HG03097 (cell line): ENCODE measurements around the gene PSMD4.
"Not testable (repeated sequence)": the region's sequence is repeated elsewhere in the genome, so short reads cannot be mapped to it uniquely, and the experiment has no call there.

Experiments used
- ATAC-seq: cut with Tn5 transposase; IDR thresholded peaks from one replicate; pipeline ENCODE4 v1.9.1; 2021; ENCODE audit not compliant: unreplicated experiment, low FRiP score

The PSMD4 gene

GRCh38 chr1:151267760-151268159 lies 13.2 kb downstream of the PSMD4 start:
- no peak for ATAC-seq

- no peak for ATAC-seq
Observed at GRCh38 chr1:151273924-151274466, 19.5 kb downstream of the PSMD4 start.

- ATAC-seq, result not testable (repeated sequence)
Observed at GRCh38 chr1:151275341-151275740, 20.8 kb downstream of the PSMD4 start.

- ATAC-seq, result no peak
Observed at GRCh38 chr1:151277249-151277648, 22.7 kb downstream of the PSMD4 start.

- peak; percentile 34 for ATAC-seq
Observed at GRCh38 chr1:151281225-151281968, 26.9 kb downstream of the PSMD4 start.

GRCh38 chr1:151281969-151282882 lies 27.7 kb downstream of the PSMD4 start, which contains the start of gene ZNF687:
Gene ZNF687 (plus strand): TSS chr1:151282299. CDS start chr1:151286292, 3,993 bp downstream.
- peak; percentile 77 for ATAC-seq

GRCh38 chr1:151282883-151283725 lies 28.6 kb downstream of the PSMD4 start:
- ATAC-seq, result no peak

- no peak for ATAC-seq
Observed at GRCh38 chr1:151284013-151284577, 29.6 kb downstream of the PSMD4 start.

- no peak for ATAC-seq
Observed at GRCh38 chr1:151286619-151287340, 32.2 kb downstream of the PSMD4 start.

- ATAC-seq, result no peak
Observed at GRCh38 chr1:151287341-151287699, 32.8 kb downstream of the PSMD4 start.

- no peak for ATAC-seq
Observed at GRCh38 chr1:151287767-151288500, 33.4 kb downstream of the PSMD4 start.

GRCh38 chr1:151288502-151288901 lies 34.0 kb downstream of the PSMD4 start:
- ATAC-seq, result no peak

GRCh38 chr1:151289080-151289935 lies 34.8 kb downstream of the PSMD4 start:
- ATAC-seq, result no peak

GRCh38 chr1:151289991-151290708 lies 35.6 kb downstream of the PSMD4 start:
- ATAC-seq, result no peak

- no peak for ATAC-seq
Observed at GRCh38 chr1:151290709-151291303, 36.3 kb downstream of the PSMD4 start.

GRCh38 chr1:151292207-151293030 lies 37.9 kb downstream of the PSMD4 start:
- ATAC-seq, result no peak
